H1 (cell line): ENCODE measurements around the gene CMSS1. TPM values are rescaled to one million over a fixed set of nuclear protein-coding genes. Genes with fewer than 3 reads are reported as not detected.

Source experiments
- CTCF ChIA-PET: fragments of 300-600 bp; sonication (Branson Sonifier 250); formaldehyde crosslinking; loops from one replicate; lab custom pipeline; 2021; ENCODE audit not compliant: partially characterized antibody; lab: Charles Lee
- POLR2A ChIA-PET: fragments of 300-600 bp; sonication (Branson Sonifier 250); formaldehyde crosslinking; loops from one replicate; lab custom pipeline; 2021; ENCODE audit warnings: inconsistent platforms; ENCODE audit not compliant: partially characterized antibody; lab: Charles Lee
- DNase-seq, 2 experiments: peaks; one replicate each; pipeline versions ENCODE4 v3.0.0 to v3.0.0-alpha.2; 2010 to 2022; ENCODE audit warnings: low spot score in 2 of 2, low read depth in 1 of 2, mixed read lengths in 1 of 2
- FAIRE-seq: peaks from 2 replicates; lab custom pipeline; 2011; peaks lifted over from hg19 to GRCh38; lab: Jason Lieb, UNC
- H2AFZ ChIP-seq: 2 replicates; pipeline ENCODE4 v1.8.1; 2012; ENCODE audit warnings: low read length, inconsistent platforms
- H2AK5ac ChIP-seq: 2 replicates; pipeline ENCODE4 v1.6.1; 2013; ENCODE audit warnings: low read depth, low read length
- H2BK120ac ChIP-seq: replicated peaks from 2 replicates; pipeline ENCODE3; 2013; ENCODE audit warnings: low read depth, low read length, inconsistent platforms
- H2BK12ac ChIP-seq: 2 replicates; pipeline ENCODE4 v1.6.1; 2013; ENCODE audit warnings: low read depth, low read length
- H2BK15ac ChIP-seq: 2 replicates; pipeline ENCODE4 v1.6.1; 2013; ENCODE audit warnings: low read length
- H2BK20ac ChIP-seq: 2 replicates; pipeline ENCODE4 v1.6.1; 2013; ENCODE audit warnings: low read length
- H2BK5ac ChIP-seq: 2 replicates; pipeline ENCODE4 v1.6.1; 2013; ENCODE audit warnings: low read depth, low read length
- H3K14ac ChIP-seq: 2 replicates; pipeline ENCODE4 v1.6.1; 2013; ENCODE audit warnings: inconsistent platforms; ENCODE audit not compliant: insufficient read length
- H3K18ac ChIP-seq: 2 replicates; pipeline ENCODE4 v1.6.1; 2013; ENCODE audit warnings: low read length; ENCODE audit errors: extremely low read depth
- H3K23ac ChIP-seq: 2 replicates; pipeline ENCODE4 v1.6.1; 2013; ENCODE audit warnings: inconsistent platforms; ENCODE audit not compliant: insufficient read length
- H3K23me2 ChIP-seq: 2 replicates; pipeline ENCODE4 v1.6.1; 2013; ENCODE audit warnings: low read depth, low read length
- H3K27ac ChIP-seq: 2 replicates; pipeline ENCODE4 v1.6.1; 2011; ENCODE audit warnings: low read depth, low read length, inconsistent platforms
- H3K27me3 ChIP-seq, 4 experiments: replicated peaks in 1 of 4; 1 replicate in 1 of 4; 2 replicates in 3 of 4; pipeline versions ENCODE4 v1.6.1 to v1.8.1; 2011 to 2013; ENCODE audit warnings: low read length in 3 of 4, mild to moderate bottlenecking in 3 of 4, inconsistent platforms in 2 of 4, mixed read lengths in 2 of 4, moderate library complexity in 1 of 4; ENCODE audit not compliant: control insufficient read depth in 3 of 4, insufficient read depth in 3 of 4; ENCODE audit errors: extremely low read depth in 1 of 4
- H3K36me3 ChIP-seq, 4 experiments: 2 replicates each; pipeline versions ENCODE4 v1.6.1 to v1.8.1; 2011 to 2013; ENCODE audit warnings: mild to moderate bottlenecking in 4 of 4, low read length in 3 of 4, moderate library complexity in 2 of 4, control low read depth in 1 of 4, inconsistent platforms in 1 of 4; ENCODE audit not compliant: insufficient read depth in 4 of 4, control insufficient read depth in 2 of 4
- H3K4ac ChIP-seq: replicated peaks from 2 replicates; pipeline ENCODE3; 2013; ENCODE audit warnings: low read length, low read depth, mixed read lengths, inconsistent platforms; ENCODE audit not compliant: insufficient read length
- H3K4me1 ChIP-seq, 4 experiments: replicated peaks in 1 of 4; 1 replicate in 1 of 4; 2 replicates in 3 of 4; pipeline versions ENCODE4 v1.6.1 to v1.8.1; 2011 to 2013; ENCODE audit warnings: low read length in 3 of 4, inconsistent platforms in 2 of 4, mixed read lengths in 1 of 4; ENCODE audit not compliant: insufficient read depth in 4 of 4, control insufficient read depth in 3 of 4
- H3K4me2 ChIP-seq, 2 experiments: 2 replicates each; pipeline versions ENCODE4 v1.6.1 to v1.8.1; 2011 to 2013; ENCODE audit warnings: low read depth in 2 of 2, low read length in 2 of 2, control low read depth in 1 of 2, inconsistent platforms in 1 of 2, mild to moderate bottlenecking in 1 of 2; ENCODE audit not compliant: insufficient read depth in 1 of 2
- H3K4me3 ChIP-seq, 4 experiments: fragments of 200-600, 300-600 bp in 1 of 4; sonication (generic), shearing (Covaris generic), sonication (Bioruptor Twin) in 1 of 4; 2 replicates each; pipeline versions ENCODE4 v1.5.1 to v1.8.1; 2011 to 2016; ENCODE audit warnings: low read length in 4 of 4, low read depth in 3 of 4, control low read depth in 2 of 4, inconsistent platforms in 2 of 4, mild to moderate bottlenecking in 2 of 4, mixed read lengths in 1 of 4, moderate library complexity in 1 of 4; ENCODE audit not compliant: insufficient read depth in 2 of 4; ENCODE audit errors: extremely low read depth in 1 of 4
- H3K56ac ChIP-seq: replicated peaks from 2 replicates; pipeline ENCODE3; 2013; ENCODE audit warnings: low read depth, mild to moderate bottlenecking, mixed read lengths, low read length, inconsistent platforms; ENCODE audit not compliant: insufficient read length
- H3K79me1 ChIP-seq: 2 replicates; pipeline ENCODE4 v1.6.1; 2013; ENCODE audit warnings: low read depth, low read length, control low read depth
- H3K79me2 ChIP-seq, 2 experiments: 2 replicates each; pipeline versions ENCODE4 v1.6.1 to v1.8.1; 2012 to 2013; ENCODE audit warnings: low read length in 2 of 2, mild to moderate bottlenecking in 2 of 2, inconsistent platforms in 1 of 2; ENCODE audit not compliant: insufficient read depth in 2 of 2, control insufficient read depth in 1 of 2
- H3K9ac ChIP-seq, 4 experiments: replicated peaks in 1 of 4; 1 replicate in 1 of 4; 2 replicates in 3 of 4; pipeline versions ENCODE4 v1.6.1 to v1.8.1; 2011 to 2013; ENCODE audit warnings: low read depth in 3 of 4, low read length in 3 of 4, control low read depth in 2 of 4, mild to moderate bottlenecking in 2 of 4, moderate library complexity in 2 of 4, inconsistent platforms in 1 of 4; ENCODE audit errors: extremely low read depth in 1 of 4
- H3K9me3 ChIP-seq, 2 experiments: 2 replicates each; pipeline versions ENCODE4 v1.6.1 to v1.8.1; 2012 to 2013; ENCODE audit warnings: mild to moderate bottlenecking in 2 of 2, moderate library complexity in 2 of 2, control low read depth in 1 of 2, inconsistent platforms in 1 of 2, low read depth in 1 of 2, low read length in 1 of 2, mixed read lengths in 1 of 2; ENCODE audit not compliant: insufficient read depth in 2 of 2
- H4K20me1 ChIP-seq, 2 experiments: replicated peaks in 1 of 2; 2 replicates each; pipeline versions ENCODE3 to v1.8.1; 2011 to 2013; ENCODE audit warnings: inconsistent platforms in 2 of 2, low read length in 2 of 2, mild to moderate bottlenecking in 1 of 2; ENCODE audit not compliant: insufficient read depth in 2 of 2, control insufficient read depth in 1 of 2
- H4K5ac ChIP-seq: 2 replicates; pipeline ENCODE4 v1.6.1; 2013; ENCODE audit warnings: low read length, low read depth, mixed read lengths, inconsistent platforms; ENCODE audit not compliant: insufficient read length
- H4K8ac ChIP-seq: 2 replicates; pipeline ENCODE4 v1.8.0; 2013; ENCODE audit warnings: mild to moderate bottlenecking, moderate library complexity, low read length, inconsistent platforms; ENCODE audit not compliant: insufficient read depth; ENCODE audit errors: extremely low read depth
- H4K91ac ChIP-seq: replicated peaks from 2 replicates; pipeline ENCODE3; 2013; ENCODE audit warnings: low read length, mixed read lengths, inconsistent platforms; ENCODE audit not compliant: insufficient read length
- EGR1 ChIP-seq: IDR thresholded peaks from 2 replicates; pipeline ENCODE4 v1.6.1; 2011; ENCODE audit warnings: low read depth, low read length, borderline replicate concordance
- EP300 ChIP-seq, 2 experiments: IDR thresholded peaks; 1 replicate in 1 of 2; 2 replicates in 1 of 2; pipeline ENCODE4 v1.6.1; 2011 to 2012; ENCODE audit warnings: low read depth in 2 of 2, low read length in 2 of 2, mild to moderate bottlenecking in 2 of 2, borderline replicate concordance in 1 of 2, inconsistent platforms in 1 of 2, moderate library complexity in 1 of 2
- KDM4A ChIP-seq: IDR thresholded peaks from one replicate; pipeline ENCODE4 v1.7.1; 2012; ENCODE audit warnings: low read depth, mild to moderate bottlenecking, moderate library complexity, low read length, inconsistent platforms; ENCODE audit not compliant: severe bottlenecking
- KDM5A ChIP-seq: fragments of 200-600 bp; IDR thresholded peaks from 2 replicates; pipeline ENCODE4 v1.7.1; 2012; ENCODE audit warnings: mild to moderate bottlenecking, low read length, inconsistent platforms, mixed read lengths
- RAD21 ChIP-seq, 2 experiments: IDR thresholded peaks in 1 of 2; conservative IDR thresholded peaks in 1 of 2; 2 replicates each; pipeline ENCODE4 v1.6.1; 2011; ENCODE audit warnings: low read depth in 2 of 2, low read length in 2 of 2, improper control_type of control experiment in 1 of 2, inconsistent platforms in 1 of 2, mild to moderate bottlenecking in 1 of 2, moderate library complexity in 1 of 2
- RBBP5 ChIP-seq: IDR thresholded peaks from 2 replicates; pipeline ENCODE4 v1.7.1; 2012; ENCODE audit warnings: low read depth, mild to moderate bottlenecking, inconsistent platforms, low read length, moderate library complexity, borderline replicate concordance
- SIN3A ChIP-seq, 2 experiments: IDR thresholded peaks in 1 of 2; conservative IDR thresholded peaks in 1 of 2; 2 replicates each; pipeline ENCODE4 v1.6.1; 2011 to 2012; ENCODE audit warnings: low read length in 2 of 2, improper control_type of control experiment in 1 of 2, low read depth in 1 of 2, mild to moderate bottlenecking in 1 of 2
- SP1 ChIP-seq: IDR thresholded peaks from 2 replicates; pipeline ENCODE4 v1.6.1; 2011; ENCODE audit warnings: low read depth, low read length
- TAF1 ChIP-seq: IDR thresholded peaks from 2 replicates; pipeline ENCODE4 v1.6.1; 2011; ENCODE audit warnings: mild to moderate bottlenecking, low read depth, low read length
- TAF7 ChIP-seq: optimal IDR thresholded peaks from 2 replicates; pipeline ENCODE3; 2011; ENCODE audit warnings: low read depth, mild to moderate bottlenecking, inconsistent platforms, low read length, moderate library complexity, borderline replicate concordance
- WGBS, 2 experiments: shearing (Covaris generic) in 1 of 2; methylation state at CpG; one replicate each; pipeline versions ENCODE4 v1.1.6 to v1.1.7; 2013 to 2015; ENCODE audit warnings: low lambda C conversion rate in 2 of 2, mixed read lengths in 2 of 2, inconsistent platforms in 1 of 2, low coverage in 1 of 2, missing lambda C conversion rate in 1 of 2; ENCODE audit not compliant: insufficient replicate concordance in 2 of 2, insufficient coverage in 1 of 2, insufficient read length in 1 of 2; ENCODE audit errors: extremely low coverage in 1 of 2, missing lambda C conversion rate in 1 of 2; 5-methylcytosine and 5-hydroxymethylcytosine counted together
- polyA plus RNA-seq, 7 experiments: library from polyadenylated mRNA; depleted of rRNA in 3 of 7; stranded (reverse) in 5 of 7; unstranded in 2 of 7; fragments of >200 nt in 5 of 7; fragments of 200-250 nt in 2 of 7; gene quantifications; 1 replicate in 5 of 7; 2 replicates in 1 of 7; 4 replicates in 1 of 7; pipeline versions ENCODE4 v1.2.1 to v1.2.3, GENCODE V29; 2011 to 2013; ENCODE audit warnings: missing spikeins in 2 of 7, mixed read lengths in 2 of 7
- total RNA-seq: library from RNA; stranded (reverse); fragmentation: NEBNext Ultra II Directional; extraction: Animal tissue kit (Norgen Biotek cat#: 25700); gene quantifications from 2 replicates; pipeline ENCODE4 v1.2.1, GENCODE V29; 2021
- TF ChIP-seq, protein P1 (sequence below): IDR thresholded peaks from 2 replicates; pipeline ENCODE4 v1.6.1; 2012; ENCODE audit warnings: inconsistent platforms

The CMSS1 gene
- total and polyA plus RNA-seq, 2 of the 8 experiments (the other 6 are each of a cell fraction or from before 2014, with no cell fraction given): 15.2 to 75.1 TPM

GRCh38 chr3:100040451-100041225, 223.0 kb downstream of the CMSS1 start:
- Histone ChIP-seq H2BK5ac (no peak overlapping the region), H3K9ac (no peak overlapping the region), H2BK15ac (no peak overlapping the region), H3K18ac (no peak overlapping the region), H3K56ac (no peak overlapping the region), H4K91ac (no peak overlapping the region), H3K27ac (no peak overlapping the region), H3K9me3 (no peaks in the 10 kb centered on the region), H2BK12ac (no peak overlapping the region), H2AK5ac (no peak overlapping the region), H4K20me1 (no peaks in the 10 kb centered on the region), H3K4me3 (no peak overlapping the region), H3K23me2 (no peaks in the 10 kb centered on the region), H2BK120ac (no peak overlapping the region), H4K5ac (no peak overlapping the region), H3K23ac (no peak overlapping the region), H4K8ac (no peak overlapping the region), H2AFZ (no peak overlapping the region), H3K79me1 (no peaks in the 10 kb centered on the region), H3K4me2 (no peak overlapping the region), H3K4ac (no peak overlapping the region), H3K27me3 (no peaks in the 10 kb centered on the region), H3K79me2 (no peaks in the 10 kb centered on the region), H2BK20ac (no peak overlapping the region), H3K4me1 (0 out of 7 replicates have a peak, but pooled peaks cover 0 to 2% (median 0%) of the 10 kb centered on the region in 4 experiments), H3K36me3 (no peaks in the 10 kb centered on the region), H3K14ac (no peak overlapping the region)
- no peak for DNase-seq
- 94% methylated on average over 3 of the region's 3 CpGs; no CpG with 5 or more reads in 1 of the 2 experiments for WGBS, 2 experiments
- ChIA-PET POLR2A (interaction anchor here (1.4 kb wide), 1 partner anchor 10 kb away, joined by 4 read pairs; no protein-coding TSS in a partner anchor), CTCF (no interaction called here)
- no peak for FAIRE-seq
- TF ChIP-seq KDM4A (no peak), TAF1 (no peak), TAF7 (no peak), RBBP5 (no peak), EGR1 (no peak), SIN3A (conservative IDR thresholded peaks at IDR 0.05 in 1 of 2, IDR thresholded peaks at IDR 0.05 in 1 of 2; ENCODE audit: low read depth in 1 of 2, low read length in 2 of 2) (no peak), SP1 (no peak), KDM5A (no peak), EP300 (IDR thresholded peaks at IDR 0.05; ENCODE audit: borderline replicate concordance in 1 of 2, low read depth in 2 of 2, low read length in 2 of 2) (no peak), RAD21 (IDR thresholded peaks at IDR 0.05 in 1 of 2, conservative IDR thresholded peaks at IDR 0.05 in 1 of 2; ENCODE audit: low read depth in 2 of 2, low read length in 2 of 2) (no peak)
- TF ChIP-seq, protein P1, sequence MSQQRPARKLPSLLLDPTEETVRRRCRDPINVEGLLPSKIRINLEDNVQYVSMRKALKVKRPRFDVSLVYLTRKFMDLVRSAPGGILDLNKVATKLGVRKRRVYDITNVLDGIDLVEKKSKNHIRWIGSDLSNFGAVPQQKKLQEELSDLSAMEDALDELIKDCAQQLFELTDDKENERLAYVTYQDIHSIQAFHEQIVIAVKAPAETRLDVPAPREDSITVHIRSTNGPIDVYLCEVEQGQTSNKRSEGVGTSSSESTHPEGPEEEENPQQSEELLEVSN: no peak
